Motor neuron (in vitro differentiated cells): ENCODE data around the gene CHAT. TPM values are rescaled to one million over a fixed set of nuclear protein-coding genes. Genes with fewer than 3 reads are reported as not detected.
"Not testable (repeated sequence)": the region's sequence is repeated elsewhere in the genome, so short reads cannot be mapped to it uniquely, and the experiment has no call there.

Experiments used
- ATAC-seq, 8 experiments: fragments of 200-7000 bp; cut with Tn5 transposase; replicated peaks in 6 of 8; 2 replicates each; pipeline ENCODE4 v1.8.0; 2021; ENCODE audit warnings: mild to moderate bottlenecking in 8 of 8, moderate library complexity in 8 of 8
- H3K27ac ChIP-seq, 2 donors: fragments of 250-450 bp; sonication (Bioruptor Pico); 2 replicates each; pipeline ENCODE4 v1.9.0; 2021; ENCODE audit warnings: antibody characterized with exemption in 2 of 2, mild to moderate bottlenecking in 2 of 2, moderate library complexity in 1 of 2
- H3K4me1 ChIP-seq, 2 donors: fragments of 250-450 bp; sonication (Bioruptor Pico); replicated peaks in 1 of 2; 2 replicates each; pipeline ENCODE4 v1.6.1; 2021; ENCODE audit warnings: antibody characterized with exemption in 2 of 2, mild to moderate bottlenecking in 2 of 2, moderate library complexity in 1 of 2
- H3K4me3 ChIP-seq, 5 donors: fragments of 250-450 bp; sonication (Bioruptor Pico); 2 replicates each; pipeline ENCODE4 v1.9.0; 2021; ENCODE audit warnings: antibody characterized with exemption in 5 of 5, mild to moderate bottlenecking in 5 of 5, moderate library complexity in 4 of 5
- whole genome bisulfite sequencing, 10 experiments: fragments of 450-650 bp; shearing (Covaris generic); methylation state at CpG; one replicate each; pipeline ENCODE4 v1.0.0; 2022; 5-methylcytosine and 5-hydroxymethylcytosine counted together
- in situ Hi-C, 9 experiments: fragments of 400-800 bp; cut with MboI; loops; one replicate each; pipeline ENCODE4 v1.15.0; 2021; ENCODE audit warnings: low sequenced_read_pairs in 9 of 9, low pct_unique_long_range_greater_than_20kb in 2 of 9; ENCODE audit not compliant: unreplicated experiment in 9 of 9
- total RNA-seq, 8 experiments: library from RNA; unstranded; fragments of 300-600 nt; gene quantifications; 2 replicates each; pipeline versions ENCODE4 v1.2.3 to v1.2.4, GENCODE V29; 2022

CHAT gene
- total RNA-seq, 8 experiments from 2014 or later: 2.4 to 6.5 (median 3.8) TPM; not detected in 3

- H3K4me3 ChIP-seq: no peak overlapping the region
- no peak overlapping the region for H3K27ac ChIP-seq
- in situ Hi-C loops: no loop called here
- peaks cover 0 to 21% of the 10 kb centered on the region in 2 donors for H3K4me1 ChIP-seq
- peak in 2 of 8 experiments; percentile 73 to 96 for ATAC-seq
- WGBS, 10 experiments: 10 to 100% (median 60%) methylated on average over 1 to 2 of the region's 2 CpGs; no CpG with 5 or more reads in 3 of the 10 experiments
Observed at GRCh38 chr10:49667991-49668390, 54.2 kb downstream of the CHAT start.

DNA sequence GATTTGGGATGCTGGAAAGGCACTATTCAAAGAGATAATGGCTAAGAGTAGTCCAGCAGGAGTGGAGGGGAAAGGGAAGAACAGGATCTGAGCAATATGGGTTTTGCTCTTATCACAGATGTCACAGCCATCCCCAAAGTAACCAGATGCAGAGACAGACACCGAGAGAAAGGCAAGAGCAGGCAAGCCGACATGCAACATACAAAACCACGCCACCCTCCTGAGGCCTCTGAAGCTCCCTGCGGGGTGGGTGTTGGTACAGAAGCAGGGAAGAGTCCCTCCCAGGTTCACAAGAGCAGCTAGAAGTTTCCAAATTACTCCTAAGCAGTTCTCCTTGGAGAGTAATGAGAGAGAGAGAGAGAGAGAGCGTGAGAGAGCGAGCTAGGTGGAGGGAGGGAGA is 54.8 kb downstream of the CHAT start:
- Histone ChIP-seq H3K4me3 (no peak overlapping the region), H3K27ac (no peak overlapping the region), H3K4me1 (peaks cover 0 to 14% of the 10 kb centered on the region in 2 donors)
- ATAC-seq: peak in 1 of 8 experiments; percentile 49
- 0 to 100% (median 32%) methylated on average over 1 to 6 of the region's 6 CpGs; no CpG with 5 or more reads in 1 of the 10 experiments for WGBS, 10 experiments
- in situ Hi-C loops: no loop called here

DNA sequence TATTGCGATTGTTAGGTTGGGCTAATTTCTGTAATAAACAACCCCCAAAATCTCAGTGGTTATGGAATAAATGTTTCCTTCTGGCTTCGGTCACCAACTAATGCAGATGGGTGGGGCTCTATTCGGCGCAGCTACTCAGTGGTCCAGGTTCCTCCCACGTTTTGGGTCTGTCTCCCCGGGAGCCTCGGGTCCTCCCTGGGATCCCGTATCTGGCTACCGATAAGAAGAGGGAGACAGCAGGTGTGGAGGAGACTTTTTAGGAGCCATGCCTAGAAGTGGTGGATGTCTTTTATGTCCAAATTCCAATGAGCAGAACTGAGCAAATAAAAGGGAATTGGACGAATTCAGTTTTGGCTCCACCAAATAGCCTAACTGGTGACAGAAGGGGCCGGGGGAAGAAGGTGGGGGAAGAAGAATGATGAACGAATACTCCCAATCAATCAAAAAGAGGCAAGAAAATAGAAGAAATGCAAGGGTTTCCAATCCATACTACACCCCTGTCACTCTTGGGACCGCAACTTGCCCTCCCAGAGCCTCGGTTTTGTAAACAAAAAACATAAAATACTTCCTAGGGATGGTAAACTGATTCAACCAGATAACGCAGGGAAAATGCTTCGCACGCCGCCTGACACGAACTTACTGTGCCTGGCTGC is 65.1 kb downstream of the CHAT start:
- peaks cover 0 to 5% of the 10 kb centered on the region in 2 donors for H3K4me1 ChIP-seq
- in situ Hi-C loops: no loop called here
- H3K4me3 ChIP-seq: peak overlapping the region; percentile 2 to 25 (median 16)
- ATAC-seq: peak in 1 of 8 experiments; percentile 25
- no peak overlapping the region for H3K27ac ChIP-seq
- 14 to 47% (median 22%) methylated on average over 4 to 15 of the region's 19 CpGs; no CpG with 5 or more reads in 1 of the 10 experiments for WGBS, 10 experiments

- no peak within 1 kb of the TSS for H3K27ac ChIP-seq
- peak; percentile 93 to 100 (median 100) for ATAC-seq
- peaks cover 0 to 5% of the 10 kb centered on the region in 2 donors for H3K4me1 ChIP-seq
- WGBS, 10 experiments: 53 to 60% methylated on average over 1 to 6 of the region's 36 CpGs; no CpG with 5 or more reads in 8 of the 10 experiments
- peak within 1 kb of the TSS; percentile 2 to 25 (median 16) for H3K4me3 ChIP-seq
- in situ Hi-C loops: no loop called here
Observed at GRCh38 chr10:49679480-49679893, 65.7 kb downstream of the CHAT start, which contains the start of gene C10orf53. C10orf53 (plus strand) TSS chr10:49679651; CDS start chr10:49679698, 47 bp downstream.

- in situ Hi-C loops, ATAC-seq, H3K27ac ChIP-seq, H3K4me1 ChIP-seq, H3K4me3 ChIP-seq: not testable (repeated sequence)
- WGBS, 10 experiments: 100% methylated on average over 1 of the region's 5 CpGs; no CpG with 5 or more reads in 9 of the 10 experiments
Observed at GRCh38 chr10:49682449-49682848, 68.6 kb downstream of the CHAT start.

- WGBS, 10 experiments: 40 to 100% (median 100%) methylated on average over 1 to 2 of the region's 2 CpGs; no CpG with 5 or more reads in 1 of the 10 experiments
- no peak overlapping the region for H3K4me3 ChIP-seq
- in situ Hi-C loops: no loop called here
- ATAC-seq: no peak
- no peak overlapping the region for H3K27ac ChIP-seq
- H3K4me1 ChIP-seq: peaks cover 0 to 5% of the 10 kb centered on the region in 2 donors
Observed at GRCh38 chr10:49682879-49683278, 69.0 kb downstream of the CHAT start.

DNA sequence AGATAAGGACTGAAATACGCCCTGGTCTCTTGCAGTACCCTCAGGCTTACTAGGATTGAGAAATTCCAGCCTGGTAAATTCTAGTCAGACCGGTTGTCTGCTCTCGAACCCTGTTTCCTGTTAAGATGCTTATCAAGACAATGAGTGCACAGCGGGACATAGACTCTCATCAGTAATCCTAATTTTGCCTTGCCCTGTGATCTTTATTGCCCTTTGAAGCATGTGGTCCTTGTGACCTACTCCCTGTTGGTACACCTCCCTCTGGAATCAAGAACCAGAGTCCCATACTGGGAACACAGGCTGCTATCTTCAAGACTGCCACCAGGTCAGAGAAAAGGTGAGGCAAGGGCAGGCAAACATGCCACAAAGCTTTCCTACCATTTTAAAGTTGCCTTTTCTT is 72.8 kb downstream of the CHAT start:
- WGBS, 10 experiments: 0 to 83% (median 63%) methylated on average over 1 to 4 of the region's 4 CpGs; no CpG with 5 or more reads in 3 of the 10 experiments
- in situ Hi-C loops: no loop called here

DNA sequence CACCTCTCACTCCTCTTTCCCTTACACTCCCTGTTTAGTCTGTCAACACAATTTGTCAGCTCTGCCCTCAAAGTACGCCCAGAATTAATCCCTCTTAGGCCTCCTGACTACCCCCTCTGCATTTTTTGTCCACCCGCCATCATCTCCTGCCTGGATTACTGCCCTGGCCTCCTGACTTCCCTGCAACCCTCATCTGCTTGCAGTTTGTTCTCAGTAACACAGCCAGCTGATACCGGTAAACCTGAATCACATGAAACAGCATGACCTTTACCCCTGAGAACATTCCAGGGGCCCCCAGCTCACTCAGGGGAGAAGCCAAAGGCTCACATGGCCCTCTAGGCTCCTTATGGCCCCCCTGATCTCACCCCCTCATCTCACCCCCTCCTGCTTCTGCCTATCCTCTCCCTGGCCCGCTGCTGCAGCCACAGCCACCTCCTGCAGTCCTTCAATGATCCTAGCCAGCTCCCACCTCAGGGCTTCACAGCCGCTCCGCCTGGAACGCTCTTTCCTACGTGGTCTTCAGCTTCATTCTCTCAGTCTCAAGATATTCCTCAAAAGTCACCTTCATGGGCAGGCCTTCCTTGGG is 74.5 kb downstream of the CHAT start:
- no peak overlapping the region for H3K4me3 ChIP-seq

More for the DNA sequence above, 72.8 kb downstream of the CHAT start:
- Histone ChIP-seq H3K4me1 (peaks cover 12 to 15% of the 10 kb centered on the region in 2 donors), H3K27ac (no peak overlapping the region), H3K4me3 (no peak overlapping the region)
- no peak for ATAC-seq

DNA sequence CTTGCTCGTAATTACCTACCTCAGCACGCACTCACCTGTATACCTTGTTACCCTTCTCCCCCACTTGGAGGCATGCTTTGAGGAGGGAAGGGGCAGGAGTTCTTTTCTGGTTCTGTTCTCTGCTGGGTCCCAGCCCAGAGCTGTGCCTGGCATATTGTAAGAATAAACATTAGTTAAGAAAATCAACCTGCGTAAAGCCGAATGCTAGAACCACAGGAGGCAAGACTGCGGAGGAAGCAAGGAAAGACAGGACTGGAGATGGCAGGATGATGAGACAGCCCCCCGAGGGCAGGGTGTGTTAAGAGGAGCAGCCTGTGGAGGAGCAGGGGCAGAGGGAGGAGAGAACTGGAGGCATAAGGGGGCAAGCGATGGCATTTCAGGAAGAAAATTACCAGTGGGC is 75.1 kb downstream of the CHAT start:
- WGBS, 10 experiments: 7 to 80% (median 62%) methylated on average over 1 to 6 of the region's 7 CpGs; no CpG with 5 or more reads in 1 of the 10 experiments
- in situ Hi-C loops: no loop called here
- Histone ChIP-seq H3K4me1 (peaks cover 12 to 15% of the 10 kb centered on the region in 2 donors), H3K4me3 (no peak overlapping the region), H3K27ac (no peak overlapping the region)
- no peak for ATAC-seq

More for the DNA sequence above, 74.5 kb downstream of the CHAT start:
- WGBS, 10 experiments: 0 to 79% (median 28%) methylated on average over 2 to 6 of the region's 8 CpGs; no CpG with 5 or more reads in 6 of the 10 experiments
- peak in 5 of 8 experiments; percentile 42 to 70 (median 54) for ATAC-seq
- Histone ChIP-seq H3K4me1 (peaks cover 12 to 15% of the 10 kb centered on the region in 2 donors), H3K27ac (no peak overlapping the region)
- in situ Hi-C loops: no loop called here

GRCh38 chr10:49689882-49690510 is 76.2 kb downstream of the CHAT start:
- H3K4me3 ChIP-seq: no peak overlapping the region
- H3K4me1 ChIP-seq: peaks cover 12 to 15% of the 10 kb centered on the region in 2 donors
- H3K27ac ChIP-seq: no peak overlapping the region
- in situ Hi-C loops: no loop called here
- WGBS, 10 experiments: 0 to 75% (median 37%) methylated on average over 3 to 12 of the region's 12 CpGs
- no peak for ATAC-seq

DNA sequence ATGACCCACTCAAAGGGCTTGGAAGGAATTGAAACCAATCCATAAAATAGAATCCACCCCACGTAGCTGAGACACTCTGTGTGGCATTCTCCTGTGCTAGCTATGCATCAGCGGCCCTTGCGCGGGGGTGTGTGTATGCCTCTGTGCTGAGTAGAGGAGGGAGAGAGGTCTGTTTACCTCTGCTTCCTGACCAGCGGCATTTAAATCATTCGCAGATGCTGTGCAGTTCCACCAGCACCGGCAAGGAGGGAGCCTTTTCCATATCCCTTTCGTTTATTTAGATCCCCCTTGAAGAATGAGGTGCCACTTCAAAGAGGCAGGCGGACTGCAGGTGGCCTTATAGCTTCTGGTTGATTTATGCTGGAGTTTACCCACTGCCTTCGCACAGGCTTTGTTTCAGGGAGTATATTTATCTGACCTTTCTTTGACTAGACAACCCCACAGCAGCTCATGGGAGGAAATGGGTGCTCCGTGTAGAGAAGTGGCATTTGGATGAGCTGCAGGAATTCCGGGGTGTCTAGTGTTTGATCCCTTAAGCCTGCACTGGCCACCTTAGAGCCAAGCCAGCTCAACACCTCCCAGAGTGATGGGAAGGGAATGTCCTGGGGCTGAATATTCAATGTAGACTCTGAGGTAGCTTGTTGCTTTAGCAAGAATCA is 77.0 kb downstream of the CHAT start:
- peak overlapping the region in 1 of 2 donors; percentile 56 for H3K27ac ChIP-seq
- in situ Hi-C loops: no loop called here
- no peak overlapping the region for H3K4me3 ChIP-seq
- ATAC-seq: peak in 7 of 8 experiments; percentile 26 to 95 (median 88)
- H3K4me1 ChIP-seq: peaks cover 12 to 15% of the 10 kb centered on the region in 2 donors
- WGBS, 10 experiments: 0 to 40% (median 15%) methylated on average over 1 to 10 of the region's 12 CpGs; no CpG with 5 or more reads in 2 of the 10 experiments

- Histone ChIP-seq H3K4me3 (no peak overlapping the region), H3K27ac (no peak overlapping the region), H3K4me1 (peaks cover 12 to 15% of the 10 kb centered on the region in 2 donors)
- WGBS, 10 experiments: 30 to 83% (median 50%) methylated on average over 1 to 3 of the region's 9 CpGs; no CpG with 5 or more reads in 6 of the 10 experiments
- in situ Hi-C loops: no loop called here
- ATAC-seq: no peak
Observed at GRCh38 chr10:49691588-49691987, 77.8 kb downstream of the CHAT start.
